ENCODE data around the gene EVA1C. TPM values are rescaled to one million over a fixed set of nuclear protein-coding genes. Genes with fewer than 3 reads are reported as not detected.

The EVA1C gene
- total and polyA plus RNA-seq, 2 donors (not counting 1 experiment from before 2014, with no cell fraction given): 0.84 to 1.6 TPM

GRCh38 chr21:32545948-32546441 is 133.5 kb downstream of the EVA1C start:
- Histone ChIP-seq H3K27me3 (replicated peaks in 1 of 4; ENCODE audit: control extremely low read depth in 1 of 4, control insufficient read depth in 3 of 4, insufficient read depth in 4 of 4, low read length in 3 of 4) (peaks cover 0 to 3% (median 0%) of the 10 kb centered on the region in 4 experiments), H3K4me2 (replicated peaks; ENCODE audit: low read depth, low read length, poor library complexity, severe bottlenecking) (no peak overlapping the region), H3K4me1 (ENCODE audit: control insufficient read depth in 2 of 2, insufficient read depth in 2 of 2, low read length in 2 of 2) (no peaks in the 10 kb centered on the region), H4K20me1 (ENCODE audit: control insufficient read depth, insufficient read depth, low read length, poor library complexity, severe bottlenecking) (no peaks in the 10 kb centered on the region), H3K9me3 (ENCODE audit: control extremely low read depth in 1 of 3, control insufficient read depth in 2 of 3, insufficient read depth in 1 of 3, low read length in 2 of 3) (no peaks in the 10 kb centered on the region), H3K4me3 (ENCODE audit: control extremely low read depth in 1 of 5, extremely low read depth in 1 of 5, insufficient read depth in 1 of 5, low read depth in 2 of 5, low read length in 4 of 5) (no peak overlapping the region), H3K27ac (ENCODE audit: low read length in 2 of 2) (no peak overlapping the region), H3K79me2 (ENCODE audit: control insufficient read depth, insufficient read depth, low read length) (no peaks in the 10 kb centered on the region), H2AFZ (ENCODE audit: insufficient read depth, low read depth, low read length, poor library complexity, severe bottlenecking) (no peak overlapping the region), H3K36me3 (replicated peaks in 1 of 2; ENCODE audit: control extremely low read depth in 1 of 2, control insufficient read depth in 1 of 2, extremely low read depth in 1 of 2, insufficient read depth in 2 of 2, low read length in 1 of 2) (no peaks in the 10 kb centered on the region), H3K9ac (ENCODE audit: low read length) (no peak overlapping the region)
- Mint-ChIP-seq H3K4me1 (no peaks in the 10 kb centered on the region), H3K27ac (no peak overlapping the region), H3K4me3 (no peak overlapping the region), H3K9me3 (ENCODE audit: insufficient read depth) (no peaks in the 10 kb centered on the region), H3K27me3 (peaks cover 19% of the 10 kb centered on the region)
- intact Hi-C loops (cut with micrococcal nuclease): no loop called here
- no peak for TF ChIP-seq CTCF (IDR thresholded peaks at IDR 0.05)
- no peak for TF ChIP-seq EZH2 (IDR thresholded peaks at IDR 0.05; ENCODE audit: borderline replicate concordance, insufficient read depth, low read depth, low read length, poor library complexity, severe bottlenecking)
- DNase-seq (no peak), ATAC-seq (ENCODE audit: low read depth) (no peak)
- POLR2A ChIA-PET: no interaction called here
- CTCF ChIA-PET: no interaction called here
- 98% methylated on average over 5 of the region's 6 CpGs for WGBS (ENCODE audit: insufficient coverage)

GRCh38 chr21:32547018-32547417 is 134.5 kb downstream of the EVA1C start:
- POLR2A ChIA-PET: no interaction called here
- WGBS (ENCODE audit: insufficient coverage): 100% methylated on average over 1 of the region's 4 CpGs

More at GRCh38 chr21:32547018-32547417, 134.5 kb downstream of the EVA1C start:
- Histone ChIP-seq H3K4me3 (ENCODE audit: control extremely low read depth in 1 of 5, extremely low read depth in 1 of 5, insufficient read depth in 1 of 5, low read depth in 2 of 5, low read length in 4 of 5) (no peak overlapping the region), H3K4me2 (replicated peaks; ENCODE audit: low read depth, low read length, poor library complexity, severe bottlenecking) (no peak overlapping the region), H3K4me1 (ENCODE audit: control insufficient read depth in 2 of 2, insufficient read depth in 2 of 2, low read length in 2 of 2) (no peaks in the 10 kb centered on the region), H3K27me3 (replicated peaks in 1 of 4; ENCODE audit: control extremely low read depth in 1 of 4, control insufficient read depth in 3 of 4, insufficient read depth in 4 of 4, low read length in 3 of 4) (peaks cover 0 to 3% (median 0%) of the 10 kb centered on the region in 4 experiments), H4K20me1 (ENCODE audit: control insufficient read depth, insufficient read depth, low read length, poor library complexity, severe bottlenecking) (no peaks in the 10 kb centered on the region), H3K27ac (ENCODE audit: low read length in 2 of 2) (no peak overlapping the region), H3K79me2 (ENCODE audit: control insufficient read depth, insufficient read depth, low read length) (no peaks in the 10 kb centered on the region), H3K9ac (ENCODE audit: low read length) (no peak overlapping the region), H3K9me3 (ENCODE audit: control extremely low read depth in 1 of 3, control insufficient read depth in 2 of 3, insufficient read depth in 1 of 3, low read length in 2 of 3) (no peaks in the 10 kb centered on the region), H3K36me3 (replicated peaks in 1 of 2; ENCODE audit: control extremely low read depth in 1 of 2, control insufficient read depth in 1 of 2, extremely low read depth in 1 of 2, insufficient read depth in 2 of 2, low read length in 1 of 2) (no peaks in the 10 kb centered on the region), H2AFZ (ENCODE audit: insufficient read depth, low read depth, low read length, poor library complexity, severe bottlenecking) (no peak overlapping the region)
- H3K4me1 Mint-ChIP-seq: no peaks in the 10 kb centered on the region
- intact Hi-C loops (cut with micrococcal nuclease): no loop called here
- no peak overlapping the region for H3K27ac Mint-ChIP-seq
- peaks cover 20% of the 10 kb centered on the region for H3K27me3 Mint-ChIP-seq
- no peaks in the 10 kb centered on the region for H3K9me3 Mint-ChIP-seq (ENCODE audit: insufficient read depth)
- no peak for DNase-seq
- no peak overlapping the region for H3K4me3 Mint-ChIP-seq
- TF ChIP-seq EZH2 (IDR thresholded peaks at IDR 0.05; ENCODE audit: borderline replicate concordance, insufficient read depth, low read depth, low read length, poor library complexity, severe bottlenecking): no peak
- no peak for TF ChIP-seq CTCF (IDR thresholded peaks at IDR 0.05)
- CTCF ChIA-PET: no interaction called here
- ATAC-seq (ENCODE audit: low read depth): no peak
